Measurements from ENCODE around the gene SCGB1C1. TPM values are rescaled to one million over a fixed set of nuclear protein-coding genes. Genes with fewer than 3 reads are reported as not detected.
A peak's percentile ranks its signal among the peaks of the same experiment; 100 is the strongest.

The SCGB1C1 gene
- total RNA-seq, 2 donors from 2014 or later: not detected

GRCh38 chr11:200224-201003 lies 7.5 kb downstream of the SCGB1C1 start:
- no peak overlapping the region for H3K27ac Mint-ChIP-seq
- peaks cover 3% of the 10 kb centered on the region for H3K36me3 Mint-ChIP-seq (ENCODE audit: low read depth)
- DNase-seq: no peak

GRCh38 chr11:201966-202365 lies 9.1 kb downstream of the SCGB1C1 start:
- peaks cover 36% of the 10 kb centered on the region for H3K4me1 Mint-ChIP-seq
- DNase-seq: no peak
- no peaks in the 10 kb centered on the region for H3K27me3 Mint-ChIP-seq
- no peak for ATAC-seq
- peaks cover 3% of the 10 kb centered on the region for H3K36me3 Mint-ChIP-seq (ENCODE audit: low read depth)
- peak overlapping the region; percentile 50 for H3K4me3 Mint-ChIP-seq
- H3K27ac Mint-ChIP-seq: peak overlapping the region; percentile 91
- no peaks in the 10 kb centered on the region for H3K9me3 ChIP-seq (ENCODE audit: control insufficient read depth, low read length, poor library complexity, severe bottlenecking)

More at GRCh38 chr11:200224-201003, 7.5 kb downstream of the SCGB1C1 start:
- Mint-ChIP-seq H3K4me3 (no peak overlapping the region), H3K4me1 (peaks cover 27% of the 10 kb centered on the region), H3K27me3 (no peaks in the 10 kb centered on the region)
- no peak for ATAC-seq
- no peaks in the 10 kb centered on the region for H3K9me3 ChIP-seq (ENCODE audit: control insufficient read depth, low read length, poor library complexity, severe bottlenecking)

- ATAC-seq: no peak
- Mint-ChIP-seq H3K4me1 (peaks cover 37% of the 10 kb centered on the region), H3K4me3 (peak overlapping the region; percentile 50), H3K36me3 (ENCODE audit: low read depth) (peaks cover 3% of the 10 kb centered on the region), H3K27me3 (no peaks in the 10 kb centered on the region), H3K27ac (peak overlapping the region; percentile 91)
- no peak for DNase-seq
- H3K9me3 ChIP-seq (ENCODE audit: control insufficient read depth, low read length, poor library complexity, severe bottlenecking): no peaks in the 10 kb centered on the region
Measured at GRCh38 chr11:202490-202889, 9.6 kb downstream of the SCGB1C1 start.

GRCh38 chr11:203056-203944 lies 10.4 kb downstream of the SCGB1C1 start:
- H3K9me3 ChIP-seq (ENCODE audit: control insufficient read depth, low read length, poor library complexity, severe bottlenecking): no peaks in the 10 kb centered on the region
- ATAC-seq (no peak), DNase-seq (no peak)
- H3K36me3 Mint-ChIP-seq (ENCODE audit: low read depth): peaks cover 5% of the 10 kb centered on the region
- peak overlapping the region; percentile 36 for H3K4me3 Mint-ChIP-seq
- H3K27me3 Mint-ChIP-seq: no peaks in the 10 kb centered on the region
- peaks cover 39% of the 10 kb centered on the region for H3K4me1 Mint-ChIP-seq
- peak overlapping the region; percentile 91 for H3K27ac Mint-ChIP-seq

GRCh38 chr11:203945-204586 lies 11.2 kb downstream of the SCGB1C1 start:
- Mint-ChIP-seq H3K27me3 (no peaks in the 10 kb centered on the region), H3K4me3 (peak overlapping the region; percentile 47), H3K36me3 (ENCODE audit: low read depth) (peaks cover 5% of the 10 kb centered on the region), H3K27ac (peak overlapping the region; percentile 91), H3K4me1 (peaks cover 37% of the 10 kb centered on the region)
- no peaks in the 10 kb centered on the region for H3K9me3 ChIP-seq (ENCODE audit: control insufficient read depth, low read length, poor library complexity, severe bottlenecking)
- ATAC-seq: no peak
- DNase-seq: no peak

- H3K27ac Mint-ChIP-seq: no peak overlapping the region
Measured at GRCh38 chr11:204587-205109, 11.8 kb downstream of the SCGB1C1 start.

GRCh38 chr11:205221-206001 lies 12.5 kb downstream of the SCGB1C1 start:
- H3K27ac Mint-ChIP-seq: peak overlapping the region; percentile 97

More at GRCh38 chr11:204587-205109, 11.8 kb downstream of the SCGB1C1 start:
- Mint-ChIP-seq H3K4me1 (peaks cover 37% of the 10 kb centered on the region), H3K36me3 (ENCODE audit: low read depth) (peaks cover 5% of the 10 kb centered on the region), H3K4me3 (peak overlapping the region; percentile 47), H3K27me3 (no peaks in the 10 kb centered on the region)
- ATAC-seq (no peak), DNase-seq (no peak)
- no peaks in the 10 kb centered on the region for H3K9me3 ChIP-seq (ENCODE audit: control insufficient read depth, low read length, poor library complexity, severe bottlenecking)

GRCh38 chr11:206002-206384 lies 13.1 kb downstream of the SCGB1C1 start:
- peaks cover 5% of the 10 kb centered on the region for H3K36me3 Mint-ChIP-seq (ENCODE audit: low read depth)
- no peak for ATAC-seq
- H3K27me3 Mint-ChIP-seq: no peaks in the 10 kb centered on the region
- H3K4me3 Mint-ChIP-seq: peak overlapping the region; percentile 98
- H3K4me1 Mint-ChIP-seq: peaks cover 43% of the 10 kb centered on the region
- no peak for DNase-seq
- peak overlapping the region; percentile 97 for H3K27ac Mint-ChIP-seq
- H3K9me3 ChIP-seq (ENCODE audit: control insufficient read depth, low read length, poor library complexity, severe bottlenecking): no peaks in the 10 kb centered on the region

More at GRCh38 chr11:205221-206001, 12.5 kb downstream of the SCGB1C1 start:
- DNase-seq (no peak), ATAC-seq (no peak)
- H3K9me3 ChIP-seq (ENCODE audit: control insufficient read depth, low read length, poor library complexity, severe bottlenecking): no peaks in the 10 kb centered on the region
- H3K36me3 Mint-ChIP-seq (ENCODE audit: low read depth): peaks cover 5% of the 10 kb centered on the region
- peaks cover 43% of the 10 kb centered on the region for H3K4me1 Mint-ChIP-seq
- H3K27me3 Mint-ChIP-seq: no peaks in the 10 kb centered on the region
- H3K4me3 Mint-ChIP-seq: peak overlapping the region; percentile 98

- DNase-seq: no peak
- H3K36me3 Mint-ChIP-seq (ENCODE audit: low read depth): peaks cover 5% of the 10 kb centered on the region
Measured at GRCh38 chr11:206526-207207, 13.8 kb downstream of the SCGB1C1 start.

GRCh38 chr11:207208-207862 lies 14.5 kb downstream of the SCGB1C1 start, which contains the start of the genes BET1L and RIC8A:
TSS of gene BET1L (minus strand) at chr11:207399. CDS start at chr11:207321, 78 bp downstream.
TSS of gene RIC8A (plus strand) at chr11:207708. CDS start at chr11:208855, 1,147 bp downstream.
- peaks cover 5% of the 10 kb centered on the region for H3K36me3 Mint-ChIP-seq (ENCODE audit: low read depth)
- H3K27ac Mint-ChIP-seq: peak within 1 kb of the TSS; percentile 97
- no peaks in the 10 kb centered on the region for H3K27me3 Mint-ChIP-seq
- H3K4me1 Mint-ChIP-seq: peaks cover 34% of the 10 kb centered on the region
- H3K9me3 ChIP-seq (ENCODE audit: control insufficient read depth, low read length, poor library complexity, severe bottlenecking): no peaks in the 10 kb centered on the region
- peak within 1 kb of the TSS; percentile 98 for H3K4me3 Mint-ChIP-seq
- DNase-seq (peak; percentile 93 to 97 (median 93)), ATAC-seq (peak; percentile 86)

More at GRCh38 chr11:206526-207207, 13.8 kb downstream of the SCGB1C1 start:
- Mint-ChIP-seq H3K4me1 (peaks cover 40% of the 10 kb centered on the region), H3K27ac (peak overlapping the region; percentile 97), H3K4me3 (peak overlapping the region; percentile 98), H3K27me3 (no peaks in the 10 kb centered on the region)
- no peaks in the 10 kb centered on the region for H3K9me3 ChIP-seq (ENCODE audit: control insufficient read depth, low read length, poor library complexity, severe bottlenecking)
- no peak for ATAC-seq

- peaks cover 5% of the 10 kb centered on the region for H3K36me3 Mint-ChIP-seq (ENCODE audit: low read depth)
- H3K4me3 Mint-ChIP-seq: peak overlapping the region; percentile 98
- no peaks in the 10 kb centered on the region for H3K27me3 Mint-ChIP-seq
- H3K4me1 Mint-ChIP-seq: peaks cover 31% of the 10 kb centered on the region
- DNase-seq: peak in 1 of 3 donors; percentile 29
- no peaks in the 10 kb centered on the region for H3K9me3 ChIP-seq (ENCODE audit: control insufficient read depth, low read length, poor library complexity, severe bottlenecking)
- H3K27ac Mint-ChIP-seq: peak overlapping the region; percentile 97
- ATAC-seq: peak; percentile 30
Measured at GRCh38 chr11:207863-208180, 14.9 kb downstream of the SCGB1C1 start.

All from T-helper 17 cell (primary cell).